ENCODE results near the gene MLLT10. TPM values are rescaled to one million over a fixed set of nuclear protein-coding genes. Genes with fewer than 3 reads are reported as not detected.

MLLT10 gene
- total and polyA plus RNA-seq, 12 donors, result 8.5 to 41.1 (median 24.6) TPM

DNA sequence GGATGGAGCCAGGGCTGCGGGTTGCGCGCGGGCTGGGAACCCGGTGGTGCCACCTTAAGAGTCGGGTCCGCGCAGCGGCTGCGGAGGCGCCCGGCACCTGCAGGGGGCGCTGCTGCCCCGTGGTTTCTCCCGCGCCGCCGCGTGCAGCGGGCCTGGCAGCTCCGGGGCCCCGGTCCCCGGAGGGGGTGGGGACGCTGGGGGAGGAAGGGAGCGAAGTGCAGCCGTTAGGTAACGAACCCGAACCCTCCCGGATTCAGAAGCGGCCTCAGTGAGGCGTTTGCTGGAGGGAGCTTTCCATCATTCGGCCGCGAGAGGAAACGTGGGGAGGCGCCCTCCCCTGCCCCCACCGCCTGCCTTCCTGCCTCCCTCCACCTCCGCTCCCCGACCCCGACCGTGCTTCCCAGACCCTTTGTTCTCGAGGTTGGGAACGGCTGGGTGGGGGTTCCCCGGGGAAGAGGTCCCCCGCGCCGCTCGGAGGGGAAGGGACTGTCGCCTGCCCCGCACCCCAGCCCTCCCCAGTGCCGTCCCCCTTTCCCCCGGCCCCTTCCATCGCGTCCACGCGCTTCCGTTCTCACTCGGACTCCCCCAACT, 38.2 kb upstream of the MLLT10 start:
- peak overlapping the region; percentile 57 to 89 (median 80) for H3K4me3 ChIP-seq
- H3K36me3 ChIP-seq, result no peaks in the 10 kb centered on the region
- intact Hi-C loops (cut with DNase I), result loop anchor here (1.0 to 10.0 kb wide), 19 partner anchors 21 to 1491 kb away; partner anchors contain the start of genes MLLT10 (in 6 of the 10) and BMI1 (in 2 of the 10)
- H3K9me3 ChIP-seq, result no peaks in the 10 kb centered on the region
- H3K27me3 ChIP-seq, result peaks cover 0 to 68% (median 0%) of the 10 kb centered on the region in 7 donors
- WGBS, 2 donors, result 1% methylated on average over 52 to 58 of the region's 58 CpGs
- peak; percentile 82 to 90 (median 88) for ATAC-seq
- peaks cover 0 to 51% (median 15%) of the 10 kb centered on the region in 9 donors for H3K4me1 ChIP-seq
- DNase-seq, result peak; percentile 81 to 89
- peak overlapping the region in 9 of 10 donors; percentile 79 to 91 (median 85) for H3K27ac ChIP-seq
- TF ChIP-seq, protein P1, sequence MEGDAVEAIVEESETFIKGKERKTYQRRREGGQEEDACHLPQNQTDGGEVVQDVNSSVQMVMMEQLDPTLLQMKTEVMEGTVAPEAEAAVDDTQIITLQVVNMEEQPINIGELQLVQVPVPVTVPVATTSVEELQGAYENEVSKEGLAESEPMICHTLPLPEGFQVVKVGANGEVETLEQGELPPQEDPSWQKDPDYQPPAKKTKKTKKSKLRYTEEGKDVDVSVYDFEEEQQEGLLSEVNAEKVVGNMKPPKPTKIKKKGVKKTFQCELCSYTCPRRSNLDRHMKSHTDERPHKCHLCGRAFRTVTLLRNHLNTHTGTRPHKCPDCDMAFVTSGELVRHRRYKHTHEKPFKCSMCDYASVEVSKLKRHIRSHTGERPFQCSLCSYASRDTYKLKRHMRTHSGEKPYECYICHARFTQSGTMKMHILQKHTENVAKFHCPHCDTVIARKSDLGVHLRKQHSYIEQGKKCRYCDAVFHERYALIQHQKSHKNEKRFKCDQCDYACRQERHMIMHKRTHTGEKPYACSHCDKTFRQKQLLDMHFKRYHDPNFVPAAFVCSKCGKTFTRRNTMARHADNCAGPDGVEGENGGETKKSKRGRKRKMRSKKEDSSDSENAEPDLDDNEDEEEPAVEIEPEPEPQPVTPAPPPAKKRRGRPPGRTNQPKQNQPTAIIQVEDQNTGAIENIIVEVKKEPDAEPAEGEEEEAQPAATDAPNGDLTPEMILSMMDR (IDR thresholded peaks at IDR 0.05), result peak; percentile 90 to 100 (median 99)

DNA sequence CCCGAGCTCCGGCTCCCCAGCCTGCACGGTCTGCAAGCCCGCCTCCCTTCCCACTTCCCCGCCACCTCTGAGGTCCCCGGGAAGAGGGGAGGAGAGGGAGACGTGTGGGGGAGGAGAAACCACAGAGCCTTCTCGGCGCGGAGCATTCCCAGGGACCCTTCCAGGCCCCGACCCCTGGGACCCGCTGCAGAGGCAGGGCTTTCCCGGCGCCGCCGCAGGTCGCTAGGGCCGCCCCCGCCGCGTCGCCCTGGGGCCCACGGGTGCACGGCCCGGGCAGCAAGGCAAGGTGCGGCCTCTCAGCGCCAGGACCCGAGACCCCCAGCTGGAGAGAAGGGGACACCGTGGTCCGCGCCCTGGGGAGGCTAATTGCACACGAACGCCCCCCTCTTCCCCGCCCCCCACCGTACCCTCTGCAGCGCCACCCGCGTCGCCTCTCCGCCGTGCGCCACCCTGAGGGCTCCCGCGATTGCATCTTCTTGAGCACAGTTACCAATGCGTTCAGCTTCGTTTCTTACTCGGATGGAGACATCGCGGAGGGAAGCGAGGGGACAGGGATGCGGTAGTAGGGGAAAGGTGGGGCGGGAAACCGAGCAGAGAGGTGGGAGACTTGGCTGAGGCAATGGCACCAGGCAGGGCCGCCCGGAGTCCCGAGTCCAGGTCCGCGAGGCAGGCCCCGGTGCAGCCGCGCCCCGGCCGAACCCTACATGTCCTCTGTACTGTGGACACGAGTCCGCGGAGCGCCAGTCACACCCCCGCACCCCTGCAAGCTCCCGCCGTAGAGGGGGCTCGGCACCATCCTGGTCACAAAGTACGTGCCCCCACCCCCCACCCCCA, 37.5 kb upstream of the MLLT10 start:
- no peaks in the 10 kb centered on the region for H3K36me3 ChIP-seq
- DNase-seq, result peak; percentile 51 to 52
- no peaks in the 10 kb centered on the region for H3K9me3 ChIP-seq
- peaks cover 0 to 75% (median 0%) of the 10 kb centered on the region in 7 donors for H3K27me3 ChIP-seq
- 0 to 1% methylated on average over 63 to 72 of the region's 72 CpGs for WGBS, 2 donors
- intact Hi-C loops (cut with DNase I), result loop anchor here (2.0 to 10.0 kb wide), 17 partner anchors 20 to 1491 kb away; partner anchors contain the start of genes MLLT10 (in 6 of the 10) and BMI1 (in 2 of the 10)
- peak; percentile 31 to 83 (median 54) for ATAC-seq
- TF ChIP-seq, protein P1 (IDR thresholded peaks at IDR 0.05), result peak in 7 of 9 donors; percentile 15 to 50 (median 35)
- H3K4me3 ChIP-seq, result peak overlapping the region; percentile 57 to 89 (median 80)
- peaks cover 0 to 51% (median 15%) of the 10 kb centered on the region in 9 donors for H3K4me1 ChIP-seq
- H3K27ac ChIP-seq, result peak overlapping the region in 9 of 10 donors; percentile 79 to 91 (median 85)

DNA sequence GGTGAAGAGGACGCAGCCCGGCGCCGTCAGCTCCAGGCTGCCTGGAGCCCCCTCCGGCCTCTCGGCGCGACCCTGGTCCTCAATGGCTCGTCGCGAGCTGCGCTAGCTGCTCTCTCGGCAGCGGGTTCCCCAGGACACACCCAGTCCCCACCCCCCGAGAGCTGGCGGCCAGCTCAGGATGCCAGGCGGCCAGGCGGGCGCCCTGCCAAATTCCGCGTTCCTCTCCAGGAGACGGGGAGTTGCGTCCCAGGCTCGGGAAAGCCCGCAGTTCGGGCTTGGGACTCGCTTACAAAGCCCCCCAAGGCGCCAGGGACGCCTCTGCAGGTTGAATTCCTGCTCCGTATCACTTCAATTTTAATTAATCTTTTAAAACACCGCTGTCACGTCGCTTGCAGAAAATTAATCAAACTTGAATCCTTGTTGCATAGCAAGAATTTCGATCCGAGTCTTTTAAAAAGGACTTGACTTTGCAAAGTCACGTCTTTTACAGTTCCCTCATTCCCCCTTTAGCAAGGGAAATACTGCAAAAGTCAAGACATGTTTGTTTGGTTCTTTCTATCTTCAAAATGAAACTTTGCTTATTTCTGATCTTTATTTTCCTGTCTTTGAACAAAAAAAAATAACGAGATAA, 36.7 kb upstream of the MLLT10 start:
- H3K9me3 ChIP-seq, result no peaks in the 10 kb centered on the region
- ATAC-seq (peak; percentile 40 to 81 (median 70)), DNase-seq (peak; percentile 91 to 95)
- WGBS, 2 donors, result 5% methylated on average over 37 of the region's 37 CpGs
- peak overlapping the region in 9 of 10 donors; percentile 79 to 91 (median 85) for H3K27ac ChIP-seq
- peaks cover 0 to 76% (median 0%) of the 10 kb centered on the region in 7 donors for H3K27me3 ChIP-seq
- H3K36me3 ChIP-seq, result no peaks in the 10 kb centered on the region
- peak overlapping the region; percentile 57 to 89 (median 80) for H3K4me3 ChIP-seq
- TF ChIP-seq, protein P1 (IDR thresholded peaks at IDR 0.05), result no peak
- peaks cover 0 to 51% (median 15%) of the 10 kb centered on the region in 9 donors for H3K4me1 ChIP-seq
- intact Hi-C loops (cut with DNase I), result loop anchor here (2.0 to 10.0 kb wide), 17 partner anchors 20 to 1490 kb away; partner anchors contain the start of genes MLLT10 (in 6 of the 10) and BMI1 (in 2 of the 10)

Data from heart right ventricle (tissue), 16 donors.